NCI-H510A (cell line): ENCODE data around the gene MIS18A.
"Not testable (repeated sequence)": the region's sequence is repeated elsewhere in the genome, so short reads cannot be mapped to it uniquely, and the experiment has no call there.

Source experiments
- DNase-seq: peaks from one replicate; lab custom pipeline; 2025; lab: John Stamatoyannopoulos, UW

Gene MIS18A

DNA sequence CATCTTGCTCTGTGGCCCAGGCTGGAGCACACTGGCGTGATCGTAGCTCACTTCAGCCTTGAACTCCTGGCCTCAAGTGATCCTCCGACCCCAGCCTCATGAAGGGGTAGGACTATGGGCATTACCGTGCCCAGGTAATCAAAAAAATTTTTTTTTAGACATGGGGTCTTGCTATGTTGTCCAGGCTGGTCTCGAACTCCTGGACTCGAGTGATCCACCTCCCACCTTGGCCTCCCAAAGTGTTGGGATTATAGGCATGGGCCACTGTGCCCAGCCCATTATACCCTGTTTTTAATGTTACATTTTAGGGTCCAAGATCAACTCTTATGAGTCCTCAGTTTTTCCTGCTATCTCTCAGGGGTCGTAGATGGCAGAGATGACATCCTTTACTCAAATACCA lies 26.1 kb upstream of the MIS18A start:
- DNase-seq, result no peak

GRCh38 chr21:32303385-32303784 lies 24.5 kb upstream of the MIS18A start:
- no peak for DNase-seq

DNA sequence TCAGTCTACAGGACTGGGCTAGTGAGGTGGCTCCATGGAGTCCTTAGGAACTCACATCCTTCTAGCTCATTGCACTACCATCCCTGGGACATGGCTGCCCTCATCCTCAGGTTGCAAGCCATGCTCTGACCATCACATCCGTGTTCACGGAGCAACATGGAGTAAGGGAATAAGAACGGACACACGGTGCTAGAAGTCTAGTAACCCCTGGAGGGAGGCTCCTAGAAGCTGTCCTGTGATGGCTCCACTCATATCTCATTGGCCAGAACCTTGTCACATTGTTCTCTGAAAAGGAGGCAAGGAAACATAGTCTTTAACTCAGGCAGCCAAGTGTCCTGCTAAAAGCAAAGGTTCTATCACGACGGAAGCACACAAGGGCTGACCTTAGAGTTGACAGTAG lies 23.7 kb upstream of the MIS18A start:
- no peak for DNase-seq

GRCh38 chr21:32301596-32301995 lies 22.7 kb upstream of the MIS18A start:
- no peak for DNase-seq

DNA sequence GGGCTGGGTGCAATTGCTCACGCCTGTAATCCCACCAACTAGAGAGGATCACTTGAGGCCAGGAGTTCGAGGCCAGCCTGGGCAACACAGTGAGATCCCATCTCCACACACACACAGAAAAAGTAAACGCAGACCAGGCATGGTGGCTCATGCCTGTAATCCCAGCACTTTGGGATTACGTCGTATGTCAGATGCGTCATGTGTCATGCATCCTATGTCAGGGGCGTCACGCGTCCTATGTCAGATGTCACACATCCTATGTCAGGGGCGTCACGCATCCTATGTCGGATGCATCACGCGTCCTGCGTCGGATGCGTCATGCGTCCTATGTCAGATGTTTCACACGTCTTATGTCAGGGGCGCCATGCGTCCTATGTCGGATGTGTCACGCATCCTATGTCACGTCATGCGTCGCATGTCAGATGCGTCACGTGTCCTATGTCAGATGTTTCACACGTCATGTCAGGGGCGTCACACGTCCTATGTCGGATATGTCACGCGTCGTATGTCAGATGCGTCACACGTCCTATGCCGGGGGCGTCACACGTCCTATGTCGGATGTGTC lies 21.4 kb upstream of the MIS18A start:
- DNase-seq, result no peak

DNA sequence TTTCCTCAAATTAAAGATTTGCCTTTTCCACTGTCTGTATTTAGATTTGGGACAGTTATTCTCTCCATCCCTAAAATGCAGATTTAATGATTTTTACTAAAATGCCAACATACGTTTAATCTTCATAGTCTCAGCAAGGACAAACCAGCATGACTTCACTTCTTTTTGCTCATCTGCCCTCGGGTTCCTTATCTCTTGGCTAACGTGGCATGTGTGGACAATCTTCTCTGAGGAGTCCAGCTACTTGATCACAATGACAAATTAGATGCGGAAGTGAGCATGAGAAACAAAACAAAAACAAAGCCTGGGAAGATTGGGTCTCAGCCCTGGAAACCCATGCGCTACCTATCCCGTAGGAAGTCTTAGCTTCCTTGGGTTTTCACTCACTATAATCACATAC lies 20.8 kb upstream of the MIS18A start:
- no peak for DNase-seq

- DNase-seq, result no peak
Observed at GRCh38 chr21:32298658-32299081, 19.8 kb upstream of the MIS18A start, which contains the start of gene MRAP. TSS of gene MRAP (plus strand) at chr21:32298855. CDS start at chr21:32298972, 117 bp downstream.

DNA sequence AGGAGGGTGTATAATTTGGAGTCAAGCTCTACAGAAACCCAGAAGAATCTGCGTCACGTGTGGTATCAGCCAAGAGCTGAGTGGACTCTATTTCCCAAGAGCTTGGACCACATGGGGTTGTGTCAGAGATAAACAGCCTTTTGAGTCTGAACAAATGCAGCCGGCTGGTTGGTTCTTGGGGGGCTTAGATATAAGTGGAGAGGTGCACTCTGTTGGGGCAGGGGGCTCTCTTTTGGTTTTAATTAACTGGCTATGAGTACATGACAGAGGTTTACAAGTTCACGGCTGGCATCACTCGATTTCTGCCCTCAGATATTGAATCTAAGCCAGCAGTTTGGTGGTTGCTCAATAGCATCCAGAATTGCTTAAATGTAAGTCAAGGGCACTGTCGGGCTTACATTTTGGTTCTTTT lies 19.3 kb upstream of the MIS18A start:
- no peak for DNase-seq

DNA sequence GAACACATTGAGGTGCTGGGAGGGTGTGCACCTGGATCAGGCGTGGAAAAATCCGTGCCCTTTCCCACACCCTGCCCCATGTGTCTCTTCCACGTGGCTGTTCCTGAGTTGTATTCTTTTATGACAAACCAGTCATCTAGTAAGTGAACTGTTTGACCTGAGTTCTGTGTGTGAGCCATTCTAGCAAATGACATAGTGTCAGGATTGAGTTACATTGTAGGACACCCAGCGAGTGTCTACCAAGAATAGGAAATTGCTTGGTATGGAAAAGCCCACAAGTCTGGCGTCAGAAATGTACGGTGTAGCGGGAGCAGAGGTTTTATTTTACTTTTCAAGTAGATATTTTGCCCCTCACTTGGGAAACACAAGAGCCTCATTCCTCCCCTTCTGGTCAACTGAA lies 18.6 kb upstream of the MIS18A start:
- no peak for DNase-seq

DNA sequence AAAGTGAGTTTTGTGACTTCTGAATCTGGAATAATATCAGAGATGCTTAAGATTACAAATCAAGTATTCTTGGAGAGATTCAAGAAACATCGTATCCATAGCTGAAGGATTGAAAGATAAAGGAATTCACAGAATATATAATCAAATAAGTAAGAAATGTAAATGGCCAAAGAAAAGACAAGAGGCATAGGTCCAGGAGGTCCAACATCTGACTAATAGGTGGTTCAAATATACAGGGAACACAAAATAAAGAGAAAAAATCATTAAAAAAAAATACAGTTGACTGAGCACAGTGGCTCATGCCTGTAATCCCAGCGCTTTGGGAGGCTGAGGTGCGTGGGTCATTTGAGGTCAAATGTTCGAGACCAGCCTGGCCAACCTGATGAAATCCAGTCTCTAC lies 6.6 kb upstream of the MIS18A start:
- DNase-seq, result no peak

GRCh38 chr21:32282992-32283391 lies 4.1 kb upstream of the MIS18A start:
- no peak for DNase-seq

- no peak for DNase-seq
Observed at GRCh38 chr21:32281531-32281930, 2.7 kb upstream of the MIS18A start.

GRCh38 chr21:32279377-32279680 lies 480 bp upstream of the MIS18A start:
- DNase-seq, result no peak

- DNase-seq, result no peak
Observed at GRCh38 chr21:32278103-32278502, 746 bp downstream of the MIS18A start.

- DNase-seq, result no peak
Observed at GRCh38 chr21:32276671-32277070, 2.2 kb downstream of the MIS18A start.

DNA sequence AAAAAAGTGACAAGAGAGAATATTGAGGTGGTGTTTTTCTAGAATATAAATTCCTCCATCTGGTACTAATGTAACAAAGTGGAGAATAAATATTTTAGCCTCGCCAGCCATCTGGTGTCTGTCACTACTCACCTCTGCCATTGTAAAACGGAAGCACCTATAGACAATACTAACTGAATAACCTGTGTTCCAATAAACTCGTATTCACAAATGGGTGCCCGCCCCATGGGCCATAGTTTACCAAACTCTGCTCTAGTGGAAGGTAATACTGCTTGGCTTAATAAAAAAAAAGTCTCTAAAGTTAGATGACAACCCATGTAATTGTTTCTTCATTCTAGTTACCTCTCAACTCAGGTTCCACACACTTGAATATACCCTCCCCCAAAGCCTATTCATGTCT lies 8.1 kb downstream of the MIS18A start:
- DNase-seq, result no peak

DNA sequence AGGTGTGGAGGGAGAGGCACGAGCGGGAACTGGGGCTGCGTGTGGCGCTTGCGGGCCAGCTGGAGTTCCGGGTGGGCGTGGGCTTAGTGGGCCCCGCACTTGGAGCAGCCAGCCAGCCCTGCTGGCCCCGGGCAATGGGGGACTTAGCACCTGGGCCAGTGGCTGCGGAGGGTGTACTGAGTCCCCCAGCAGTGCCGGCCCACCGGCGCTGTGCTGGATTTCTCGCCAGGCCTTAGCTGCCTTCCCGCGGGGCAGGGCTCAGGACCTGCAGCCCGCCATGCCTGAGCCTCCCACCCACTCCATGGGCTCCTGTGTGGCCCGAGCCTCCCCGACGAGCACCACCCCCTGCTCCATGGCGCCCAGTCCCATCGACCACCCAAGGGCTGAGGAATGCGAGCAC lies 13.5 kb downstream of the MIS18A start:
- not testable (repeated sequence) for DNase-seq

DNA sequence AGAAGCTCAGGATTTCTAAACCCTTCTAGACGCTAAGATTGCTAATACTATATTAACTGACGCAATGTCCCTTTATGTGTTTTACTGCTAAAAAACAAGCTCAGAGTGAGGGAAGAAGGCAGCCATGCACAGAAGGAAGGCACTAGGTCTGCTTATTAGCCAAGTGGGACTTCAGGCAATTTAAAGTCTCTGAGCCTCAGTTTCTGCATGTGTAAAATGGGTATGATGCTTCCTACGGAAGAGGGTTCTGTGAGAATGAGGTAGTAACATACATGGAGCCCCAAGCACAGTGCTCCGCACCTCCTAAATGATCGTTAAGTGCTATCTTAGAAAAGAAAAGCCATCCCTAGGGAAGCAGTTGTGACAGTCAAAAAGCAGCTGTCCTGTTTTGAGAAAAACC lies 16.9 kb downstream of the MIS18A start:
- DNase-seq, result no peak

- DNase-seq, result no peak
Observed at GRCh38 chr21:32260130-32260529, 18.7 kb downstream of the MIS18A start.

GRCh38 chr21:32258786-32259048 lies 20.1 kb downstream of the MIS18A start:
- not testable (repeated sequence) for DNase-seq

DNA sequence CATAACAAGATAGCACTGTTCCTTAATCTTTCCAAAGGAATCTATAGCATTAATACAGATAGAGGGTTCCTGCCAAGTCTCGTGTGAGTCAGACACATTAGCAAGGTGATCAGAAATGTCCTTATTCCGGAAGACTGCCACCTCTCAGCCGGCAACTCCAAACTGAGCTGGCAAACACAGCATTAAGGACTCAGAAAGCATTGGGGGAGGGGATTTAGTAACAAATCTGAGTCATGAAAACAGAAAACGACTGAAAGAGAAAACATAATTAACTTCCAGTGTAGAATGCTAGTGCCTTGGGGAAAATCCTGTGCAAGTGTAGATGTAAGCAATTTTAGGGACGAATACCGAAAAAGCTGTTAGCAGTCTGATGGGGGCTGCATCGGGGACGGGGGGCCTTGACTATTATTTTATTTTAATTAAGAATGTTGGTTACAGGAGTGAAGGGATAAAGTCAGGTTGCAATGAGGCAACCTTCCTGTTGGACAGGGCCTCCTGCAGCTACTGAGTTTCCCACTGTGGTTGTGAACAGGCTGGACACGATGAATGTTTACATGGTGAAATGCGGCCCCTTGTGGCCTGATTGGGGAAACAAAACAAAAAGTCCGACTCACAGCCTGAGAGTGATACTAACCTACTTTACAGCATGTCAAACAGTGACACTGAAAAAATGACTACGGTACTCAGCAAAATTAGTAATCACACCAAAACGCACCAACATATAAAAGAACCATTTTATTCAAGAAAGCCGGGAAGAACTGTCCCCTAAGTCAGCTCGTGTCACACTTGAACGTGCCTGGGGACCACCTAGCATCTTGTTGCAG lies 20.7 kb downstream of the MIS18A start:
- peak; percentile 25 for DNase-seq

DNA sequence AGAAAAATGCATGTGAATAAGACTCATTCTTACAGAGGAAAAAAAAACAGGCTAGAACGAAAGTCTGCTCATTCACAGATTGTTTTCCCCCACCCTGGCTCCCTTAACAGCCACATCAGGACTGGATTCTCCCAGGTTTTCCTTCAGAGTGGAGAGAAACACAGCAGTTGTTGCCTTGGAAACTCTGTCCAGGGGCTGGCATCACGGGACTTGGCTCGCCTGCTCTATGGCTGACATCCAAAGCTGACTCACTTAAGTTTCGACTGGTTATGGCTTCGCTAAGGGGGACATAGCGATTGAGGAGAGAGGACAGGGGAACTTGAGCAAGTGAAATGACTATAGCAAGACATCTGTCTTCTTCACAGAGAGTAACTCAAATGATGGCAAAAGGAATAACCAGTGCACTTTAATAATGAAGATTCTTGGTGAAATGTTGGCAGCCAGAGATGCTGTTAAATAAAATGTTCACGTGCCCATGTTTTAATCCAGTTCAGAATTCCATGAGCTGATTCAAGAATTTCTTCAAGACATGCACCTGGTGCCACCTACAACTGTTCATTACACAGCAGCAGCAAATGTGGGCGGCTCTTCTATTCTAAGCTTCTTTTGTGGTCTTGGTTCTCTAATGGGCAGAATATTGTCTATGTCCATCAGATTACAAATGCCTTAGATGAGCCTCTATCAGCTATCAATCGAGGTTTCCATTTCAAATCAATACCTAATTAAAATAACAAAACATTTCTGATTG lies 21.8 kb downstream of the MIS18A start:
- no peak for DNase-seq

- no peak for DNase-seq
Observed at GRCh38 chr21:32256251-32256650, 22.6 kb downstream of the MIS18A start.
